ENCODE results near the gene AKT3. TPM values are rescaled to one million over a fixed set of nuclear protein-coding genes. Genes with fewer than 3 reads are reported as not detected.

Gene AKT3
- total RNA-seq, 1 donor from 2014 or later: 51.7 TPM

- DNase-seq (ENCODE audit: extremely low read depth, low read depth, low spot score): no peak
Observed at GRCh38 chr1:243575070-243575469, 275.0 kb downstream of the AKT3 start.

DNA sequence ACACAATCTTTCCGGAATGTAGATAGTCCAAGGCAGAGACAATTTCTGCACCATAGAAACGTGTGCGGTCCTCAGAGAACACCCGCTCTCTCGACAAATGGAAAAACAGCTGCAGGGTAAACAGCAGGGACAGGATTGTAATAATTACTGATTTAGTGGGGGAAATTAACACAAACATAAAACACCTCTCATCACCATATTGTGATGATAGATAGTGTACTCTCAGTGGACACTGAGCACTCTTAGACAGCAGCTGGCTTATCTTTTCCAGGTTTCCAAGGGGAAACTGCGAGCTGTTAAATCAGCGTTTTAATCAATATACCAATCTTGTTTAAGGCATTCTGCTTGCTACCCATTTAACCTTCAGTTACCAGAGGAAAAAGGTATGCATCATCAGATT is 277.1 kb downstream of the AKT3 start:
- DNase-seq (ENCODE audit: extremely low read depth, low read depth, low spot score): no peak

- DNase-seq (ENCODE audit: extremely low read depth, low read depth, low spot score): no peak
Observed at GRCh38 chr1:243568793-243569192, 281.2 kb downstream of the AKT3 start.

DNA sequence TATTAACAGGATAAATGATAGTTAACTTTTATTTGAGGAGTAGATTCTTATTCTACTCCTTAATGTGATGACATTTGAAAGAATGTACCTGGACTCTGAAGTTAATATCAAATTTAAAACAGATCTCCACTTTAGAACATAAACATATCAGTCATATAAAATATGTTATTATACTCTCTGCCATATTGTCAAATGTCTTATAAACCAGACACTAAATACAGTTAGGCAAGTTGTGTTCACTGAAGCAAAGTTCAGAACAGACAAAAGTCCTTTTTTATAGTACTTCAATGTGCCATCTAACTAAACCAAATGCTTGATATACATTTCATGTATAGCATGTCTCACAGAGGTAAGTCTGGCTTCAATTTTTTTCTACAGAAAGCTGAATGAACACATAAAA is 285.2 kb downstream of the AKT3 start:
- no peak for DNase-seq (ENCODE audit: extremely low read depth, low read depth, low spot score)

- no peak for DNase-seq (ENCODE audit: extremely low read depth, low read depth, low spot score)
Observed at GRCh38 chr1:243563732-243564131, 286.3 kb downstream of the AKT3 start.

GRCh38 chr1:243562473-243562872 is 287.6 kb downstream of the AKT3 start:
- DNase-seq (ENCODE audit: extremely low read depth, low read depth, low spot score): no peak

- DNase-seq (ENCODE audit: extremely low read depth, low read depth, low spot score): no peak
Observed at GRCh38 chr1:243561588-243562319, 288.3 kb downstream of the AKT3 start.

DNA sequence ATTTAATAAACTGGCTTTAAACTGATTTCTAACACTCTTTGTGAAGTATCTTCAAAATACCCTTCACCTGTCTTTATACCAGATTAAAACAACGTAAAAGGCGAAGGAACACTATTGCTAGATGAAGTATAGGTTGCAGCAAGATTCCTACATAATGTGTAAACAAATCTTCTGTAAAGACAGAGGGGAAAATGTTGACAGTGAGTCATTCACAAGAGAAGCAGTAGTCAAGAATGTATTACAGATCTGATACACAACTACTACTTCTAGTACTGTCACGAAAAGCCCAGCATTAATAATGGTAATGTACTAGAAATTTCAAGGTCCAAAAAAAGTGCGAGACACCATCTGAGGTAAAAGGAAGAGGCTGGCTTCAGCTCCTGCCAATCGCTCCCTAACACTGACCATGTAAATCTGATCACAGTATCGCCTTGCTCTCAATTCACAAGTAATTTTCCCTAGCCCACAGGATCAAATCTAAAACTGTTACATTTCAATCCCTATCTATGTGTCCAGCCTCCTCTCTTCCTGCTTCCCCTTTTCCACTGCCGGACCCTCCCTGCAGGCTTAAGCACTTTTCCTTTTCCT is 290.4 kb downstream of the AKT3 start:
- no peak for DNase-seq (ENCODE audit: extremely low read depth, low read depth, low spot score)

GRCh38 chr1:243558576-243558975 is 291.5 kb downstream of the AKT3 start:
- DNase-seq (ENCODE audit: extremely low read depth, low read depth, low spot score): no peak

DNA sequence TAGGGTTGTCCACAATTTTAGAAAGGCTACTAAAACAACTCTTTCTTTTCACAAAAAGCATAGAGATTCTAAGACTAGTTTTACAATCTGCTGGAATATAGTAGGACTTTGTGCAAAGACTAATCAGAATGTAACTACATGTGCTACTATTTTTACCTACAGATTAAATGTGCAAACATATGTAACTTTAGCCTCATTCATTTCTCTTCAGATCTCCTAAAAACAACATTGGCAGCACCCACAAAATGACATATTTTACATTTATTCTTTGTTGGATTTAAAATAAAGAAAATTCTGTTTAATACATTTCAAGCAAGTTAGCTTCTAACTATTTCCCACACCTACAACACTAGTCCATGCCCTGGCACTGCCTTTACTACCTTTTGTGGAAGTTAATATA is 292.2 kb downstream of the AKT3 start:
- DNase-seq (ENCODE audit: extremely low read depth, low read depth, low spot score): no peak

DNA sequence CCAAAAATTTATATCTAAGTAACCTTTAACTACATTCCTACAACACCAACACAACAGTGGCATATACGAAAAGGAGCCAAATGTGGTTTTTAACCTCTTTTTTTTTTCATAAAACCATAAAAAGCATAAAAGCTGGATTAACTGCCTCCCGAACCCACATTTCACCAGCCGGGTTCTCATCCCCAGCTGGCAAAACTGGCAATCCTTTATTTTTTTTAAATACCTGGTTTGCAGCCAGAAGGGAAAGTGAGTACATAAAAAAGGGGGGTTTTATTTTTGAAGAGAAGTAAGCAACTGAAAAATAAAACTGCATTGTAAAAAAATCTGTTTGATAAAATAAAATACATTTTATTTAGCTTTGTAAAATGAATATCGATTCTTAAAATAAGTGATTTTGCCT is 295.4 kb downstream of the AKT3 start:
- no peak for DNase-seq (ENCODE audit: extremely low read depth, low read depth, low spot score)

GRCh38 chr1:243553090-243553489 is 297.0 kb downstream of the AKT3 start:
- no peak for DNase-seq (ENCODE audit: extremely low read depth, low read depth, low spot score)

DNA sequence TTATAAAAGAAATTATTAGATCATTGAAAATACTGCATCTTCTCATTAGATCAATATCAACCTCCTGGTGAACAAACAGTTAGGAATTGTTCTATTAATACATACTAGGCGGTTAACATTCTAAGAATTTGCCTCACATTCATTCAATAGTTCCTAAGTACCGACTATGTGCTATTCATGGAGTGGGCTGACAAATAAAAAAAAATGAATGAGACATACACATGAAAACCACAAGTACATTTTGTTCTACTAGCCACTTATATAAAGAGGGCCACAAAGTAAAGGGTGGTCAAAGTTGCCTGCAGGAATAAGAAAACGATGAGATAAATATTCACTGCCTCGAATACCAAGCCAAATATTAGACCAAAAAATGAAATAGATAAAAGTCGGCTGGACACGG is 299.8 kb downstream of the AKT3 start:
- no peak for DNase-seq (ENCODE audit: extremely low read depth, low read depth, low spot score)

DNA sequence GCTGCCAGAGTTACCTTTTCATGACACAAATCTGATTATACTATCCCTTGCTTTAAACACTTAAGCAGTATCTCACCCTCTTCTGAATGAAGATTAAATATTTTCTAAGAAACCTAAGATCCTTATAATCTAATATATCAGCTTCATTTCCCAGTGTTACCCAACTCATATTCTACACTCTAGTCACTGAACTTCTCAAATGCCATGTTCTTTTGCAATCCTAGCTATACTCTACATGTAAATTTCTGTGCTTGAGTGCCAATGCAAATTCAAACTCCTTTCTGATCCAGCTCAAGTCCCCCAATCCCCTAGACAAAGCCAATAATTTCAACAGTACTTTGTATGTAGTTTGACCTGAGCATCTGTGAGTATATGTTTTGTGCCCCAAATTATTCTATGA is 300.3 kb downstream of the AKT3 start:
- DNase-seq (ENCODE audit: extremely low read depth, low read depth, low spot score): no peak

GRCh38 chr1:243549108-243549507 is 300.9 kb downstream of the AKT3 start:
- DNase-seq (ENCODE audit: extremely low read depth, low read depth, low spot score): no peak

GRCh38 chr1:243548516-243548915 is 301.5 kb downstream of the AKT3 start:
- DNase-seq (ENCODE audit: extremely low read depth, low read depth, low spot score): no peak

DNA sequence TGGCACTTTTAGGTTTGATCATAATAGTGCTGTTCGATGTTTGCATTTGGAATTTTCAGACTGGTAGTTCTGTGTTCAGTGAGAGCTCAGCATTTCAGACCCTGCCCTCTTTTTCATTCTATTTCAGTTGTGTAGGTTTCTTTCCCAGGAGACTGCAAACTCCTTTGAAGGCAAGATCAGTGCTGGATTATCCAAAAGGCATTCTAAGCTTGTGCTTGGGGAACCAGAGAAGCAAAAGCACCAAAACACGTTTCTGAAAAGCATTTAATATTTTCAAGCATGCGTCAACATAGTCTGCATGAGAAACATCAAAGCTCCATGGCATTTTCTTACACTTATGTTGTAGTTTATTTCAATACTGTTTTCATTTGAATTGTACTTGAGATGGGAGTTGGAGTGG is 302.2 kb downstream of the AKT3 start:
- no peak for DNase-seq (ENCODE audit: extremely low read depth, low read depth, low spot score)

DNA sequence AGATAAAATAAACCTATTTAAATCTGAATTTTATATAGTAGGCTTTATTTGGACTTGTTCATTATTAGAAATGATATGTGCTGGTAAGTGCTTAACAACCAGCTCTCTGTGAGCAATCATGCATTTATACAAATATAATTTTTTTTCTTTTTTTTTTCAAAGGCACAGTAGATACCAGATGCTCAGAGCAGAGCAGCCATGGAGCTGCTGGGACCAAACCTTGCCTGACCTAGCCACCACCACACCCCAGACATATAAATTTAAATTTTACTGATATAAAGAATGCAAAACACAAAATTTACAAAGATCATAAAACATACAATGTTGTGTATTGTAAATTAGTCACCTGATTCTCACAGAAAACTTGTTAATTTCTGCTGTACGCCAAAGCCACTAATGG is 303.6 kb downstream of the AKT3 start:
- DNase-seq (ENCODE audit: extremely low read depth, low read depth, low spot score): no peak

- no peak for DNase-seq (ENCODE audit: extremely low read depth, low read depth, low spot score)
Observed at GRCh38 chr1:243543501-243543900, 306.5 kb downstream of the AKT3 start.

GRCh38 chr1:243542739-243543415 is 307.2 kb downstream of the AKT3 start:
- no peak for DNase-seq (ENCODE audit: extremely low read depth, low read depth, low spot score)

GRCh38 chr1:243539636-243540035 is 310.4 kb downstream of the AKT3 start:
- no peak for DNase-seq (ENCODE audit: extremely low read depth, low read depth, low spot score)

GRCh38 chr1:243535014-243535413 is 315.0 kb downstream of the AKT3 start:
- DNase-seq (ENCODE audit: extremely low read depth, low read depth, low spot score): no peak
